NCI-H510A treated with DMSO at 0.1 percent for 48 hours (cell line): Measurements from ENCODE around the gene EEIG1.
A peak's percentile ranks its signal among the peaks of the same experiment; 100 is the strongest.
"Not testable (repeated sequence)": the region's sequence is repeated elsewhere in the genome, so short reads cannot be mapped to it uniquely, and the experiment has no call there.

Source experiments
- DNase-seq: peaks from one replicate; lab custom pipeline; 2025; lab: John Stamatoyannopoulos, UW

EEIG1 gene

GRCh38 chr9:127980706-127981558 lies at the start of gene EEIG1:
EEIG1 (minus strand) TSS chr9:127980989; CDS start chr9:127980137, 852 bp downstream.
- peak; percentile 86 for DNase-seq

- no peak for DNase-seq
These were observed 46.9 kb upstream of the EEIG1 start for GRCh38 chr9:128027705-128028104.

- DNase-seq = no peak
These were observed 46.2 kb upstream of the EEIG1 start for GRCh38 chr9:128026773-128027541.

- DNase-seq = no peak
These were observed 45.5 kb upstream of the EEIG1 start for GRCh38 chr9:128026255-128026772.

DNA sequence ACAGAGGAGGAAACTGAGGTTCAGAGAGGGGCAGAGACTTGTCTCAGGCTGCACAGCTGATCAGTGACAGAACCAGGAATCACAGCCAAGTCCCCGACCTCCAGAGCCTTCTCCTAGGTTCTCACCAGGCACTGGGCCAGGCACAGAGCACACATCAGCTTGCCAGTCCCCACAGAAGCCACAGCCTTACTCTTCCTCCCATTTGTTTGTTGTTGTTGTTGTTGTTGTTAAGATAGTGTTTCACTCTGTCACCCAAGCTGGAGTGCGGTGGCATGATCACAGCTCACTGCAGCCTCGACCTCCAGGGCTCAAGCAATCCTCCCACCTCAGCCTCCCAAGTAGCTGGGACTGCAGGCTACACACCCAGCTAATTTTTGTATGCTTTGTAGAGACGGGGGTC lies 44.9 kb upstream of the EEIG1 start:
- no peak for DNase-seq

GRCh38 chr9:128024761-128025308 lies 44.0 kb upstream of the EEIG1 start:
- no peak for DNase-seq

DNA sequence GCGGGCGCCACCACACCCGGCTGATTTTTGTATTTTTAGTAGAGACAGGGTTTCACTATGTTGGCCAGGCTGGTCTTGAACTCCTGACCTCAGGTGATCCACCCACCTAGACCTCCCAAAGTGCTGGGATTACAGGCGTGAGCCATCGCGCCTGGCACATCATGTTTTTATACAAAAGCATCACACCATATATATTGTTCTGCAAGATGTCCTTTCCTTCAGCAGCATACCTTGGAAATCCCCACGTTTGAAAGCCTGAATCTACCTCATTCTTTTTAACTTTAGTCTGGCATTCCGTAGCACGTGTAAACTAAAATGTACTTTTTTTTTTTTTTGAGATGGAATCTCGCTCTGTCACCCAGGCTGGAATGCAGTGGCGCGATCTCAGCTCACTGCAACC lies 42.9 kb upstream of the EEIG1 start:
- not testable (repeated sequence) for DNase-seq

DNA sequence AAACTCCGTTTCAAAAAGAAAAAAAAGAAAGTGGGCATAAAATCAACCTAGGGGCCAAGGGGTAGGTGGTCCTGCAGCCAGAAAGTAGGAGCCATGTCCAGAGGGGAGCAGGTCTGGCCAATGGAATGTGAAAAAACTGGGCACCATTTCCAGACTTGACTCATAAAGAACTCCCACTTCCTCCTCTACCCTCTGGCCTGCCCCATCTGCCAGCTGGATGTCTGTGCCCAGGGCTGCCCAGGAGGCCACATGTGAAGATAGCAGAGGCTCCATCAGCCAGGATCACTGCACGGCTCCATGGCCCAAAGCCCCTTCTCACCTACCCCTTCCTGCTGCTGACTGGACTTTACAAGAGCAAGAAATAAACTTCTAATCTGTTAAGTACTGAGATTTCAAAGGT lies 42.1 kb upstream of the EEIG1 start:
- DNase-seq = no peak

DNA sequence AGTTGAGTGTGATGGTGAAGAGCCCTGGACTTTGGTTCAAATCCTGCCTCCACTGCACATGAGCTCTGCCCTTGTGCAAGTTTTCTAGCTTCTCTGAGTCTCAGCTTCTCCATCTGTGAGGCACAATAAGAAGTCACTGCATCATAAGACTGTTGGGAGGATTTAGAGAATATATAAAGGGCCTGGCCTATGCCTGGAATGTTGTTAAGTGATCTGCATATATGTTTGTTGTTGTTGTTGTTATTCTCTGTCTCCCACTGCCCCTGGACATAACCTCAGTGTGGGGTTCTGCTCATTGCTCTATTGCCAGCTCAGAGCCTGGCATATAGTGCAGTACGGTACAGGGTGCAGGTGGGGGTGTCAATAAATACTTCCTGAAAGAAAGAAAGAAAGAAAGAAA lies 40.3 kb upstream of the EEIG1 start:
- DNase-seq = no peak

DNA sequence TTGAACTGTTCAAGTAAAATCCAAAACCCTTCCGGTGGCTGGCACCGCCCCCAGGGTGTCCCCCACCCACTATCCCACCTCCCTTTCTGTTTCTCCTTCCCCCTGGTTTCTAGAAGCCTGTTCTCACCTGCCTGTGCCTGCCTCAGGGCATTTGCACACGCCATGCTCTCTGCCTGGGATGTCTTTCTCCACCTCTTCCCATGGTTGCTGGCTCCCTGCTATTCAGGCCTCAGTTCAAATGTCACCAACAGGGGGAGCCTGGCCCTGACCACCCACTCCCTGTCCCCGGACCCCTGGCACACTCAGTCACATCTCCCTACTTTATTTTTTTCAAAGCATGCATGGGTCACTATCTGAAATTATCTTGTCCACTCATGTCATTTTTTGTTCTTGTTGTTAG lies 39.9 kb upstream of the EEIG1 start:
- DNase-seq = no peak

GRCh38 chr9:128015696-128016095 lies 34.9 kb upstream of the EEIG1 start:
- DNase-seq = no peak

- no peak for DNase-seq
These were observed 30.5 kb upstream of the EEIG1 start for GRCh38 chr9:128011071-128011817.

- DNase-seq = no peak
These were observed 28.9 kb upstream of the EEIG1 start for GRCh38 chr9:128009639-128010038.

GRCh38 chr9:128008171-128008570 lies 27.4 kb upstream of the EEIG1 start:
- no peak for DNase-seq

DNA sequence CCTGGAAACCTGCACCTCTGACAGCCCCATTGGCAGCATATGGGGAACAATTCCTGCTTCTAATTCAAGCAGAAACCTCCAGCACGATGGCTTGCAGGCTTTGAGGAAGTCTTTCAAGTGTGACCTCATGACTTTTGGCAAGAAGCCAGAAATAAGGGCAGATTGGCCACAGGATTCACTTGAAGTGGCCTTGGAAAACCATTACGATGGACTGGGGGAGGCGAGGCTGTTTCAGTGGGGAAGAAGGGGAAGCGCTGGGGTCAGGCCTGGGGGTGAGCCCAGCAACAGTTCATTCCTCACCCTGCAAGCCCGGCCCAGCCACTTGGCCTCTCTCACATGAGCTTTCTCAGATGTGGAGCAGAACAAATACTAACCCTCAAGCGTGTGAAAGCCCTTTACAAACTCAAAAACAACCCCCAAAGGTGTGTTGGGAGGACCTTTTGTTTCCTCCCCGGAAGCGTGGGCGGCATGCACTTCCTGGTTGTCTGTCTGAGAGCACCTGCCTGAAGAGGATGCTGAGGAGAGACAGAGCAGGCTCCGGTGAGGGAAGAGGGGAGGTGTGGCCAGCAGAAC lies 26.9 kb upstream of the EEIG1 start:
- DNase-seq = peak; percentile 72

GRCh38 chr9:128006332-128006996 lies 25.7 kb upstream of the EEIG1 start:
- DNase-seq = no peak

- DNase-seq = peak; percentile 60
These were observed 25.1 kb upstream of the EEIG1 start for GRCh38 chr9:128005923-128006322.

DNA sequence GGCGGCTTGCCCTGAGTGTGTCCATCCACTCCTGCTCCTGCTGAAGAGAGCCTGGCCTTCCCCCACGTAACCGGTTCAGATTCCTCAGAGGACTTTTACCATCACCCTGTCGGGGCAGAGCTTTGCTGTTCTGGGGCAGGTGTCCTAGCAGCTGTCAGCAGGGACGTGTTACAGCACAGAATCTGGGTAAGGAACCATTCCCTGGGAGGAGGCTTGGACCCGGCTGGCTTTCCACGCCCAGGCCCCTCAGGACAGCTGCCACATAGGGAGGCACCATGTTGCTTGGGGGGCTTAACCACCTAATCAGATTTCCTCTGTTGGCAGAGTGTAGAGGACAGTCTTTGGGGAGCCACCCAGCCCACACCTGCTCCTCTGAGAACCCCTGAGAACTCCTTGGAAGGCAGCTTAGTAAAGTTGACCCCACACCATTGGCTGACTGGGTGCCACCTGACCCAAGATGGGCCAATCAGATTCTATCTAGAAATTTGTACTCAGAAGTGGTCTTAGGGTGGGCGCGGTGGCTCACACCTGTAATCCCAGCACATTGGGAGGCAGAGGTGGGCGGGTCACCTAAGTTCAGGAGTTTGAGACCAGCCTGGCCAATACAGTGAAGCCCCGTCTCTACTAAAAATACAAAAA lies 23.3 kb upstream of the EEIG1 start:
- no peak for DNase-seq

- DNase-seq = no peak
These were observed 22.2 kb upstream of the EEIG1 start for GRCh38 chr9:128002959-128003358.

- no peak for DNase-seq
These were observed 21.1 kb upstream of the EEIG1 start for GRCh38 chr9:128001779-128002298.
